Renal cortical epithelial cell (primary cell): ENCODE data around the gene IKZF2. TPM values are rescaled to one million over a fixed set of nuclear protein-coding genes. Genes with fewer than 3 reads are reported as not detected.
A peak's percentile ranks its signal among the peaks of the same experiment; 100 is the strongest.
"Not testable (repeated sequence)": the region's sequence is repeated elsewhere in the genome, so short reads cannot be mapped to it uniquely, and the experiment has no call there.

Source experiments
- DNase-seq: peaks from one replicate; pipeline ENCODE4 v3.0.0-alpha.2; 2011; ENCODE audit warnings: low read depth
- total RNA-seq: library from RNA; depleted of rRNA; stranded (reverse); fragments of >200 nt; gene quantifications from 2 replicates; pipeline ENCODE4 v1.2.3, GENCODE V29; 2014

The IKZF2 gene
- total RNA-seq, 1 donor from 2014 or later: 17.7 TPM

DNA sequence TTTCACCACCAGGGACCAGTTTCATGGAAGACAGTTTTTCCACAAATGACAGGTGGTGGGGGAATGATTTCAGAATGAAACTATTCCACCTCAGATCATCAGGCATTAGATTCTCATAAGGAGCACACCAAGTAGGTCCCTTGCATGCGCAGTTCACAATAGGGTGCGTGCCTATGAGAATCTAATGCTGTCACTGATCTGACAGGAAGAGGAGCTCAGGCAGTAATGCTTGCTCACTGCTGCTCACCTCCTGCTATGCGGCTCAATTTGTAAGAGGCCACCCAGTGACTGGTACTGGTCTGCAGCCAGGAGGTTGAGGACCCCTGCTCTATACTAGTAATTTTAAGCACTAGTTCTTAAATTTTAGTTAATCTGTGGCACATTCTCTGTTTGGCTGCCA, 107.8 kb downstream of the IKZF2 start:
- DNase-seq: no peak

DNA sequence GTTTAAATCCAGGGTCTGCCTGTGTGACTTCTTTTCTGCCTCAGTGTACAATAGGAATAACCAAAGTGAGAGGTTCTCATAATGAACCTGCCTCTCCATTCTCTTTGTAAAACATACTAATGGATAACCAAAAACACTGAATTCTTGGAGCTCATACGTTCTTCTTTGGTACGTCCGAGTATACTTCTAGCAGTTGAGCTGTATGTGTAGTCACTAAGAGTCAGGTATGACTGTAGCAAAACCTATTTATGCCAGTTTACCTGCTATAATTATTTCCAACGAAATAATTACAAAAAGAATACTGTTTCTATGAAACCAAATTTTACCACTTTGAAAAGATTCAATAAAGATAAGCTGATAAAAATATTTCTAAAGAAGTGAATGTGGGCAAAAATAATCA, 109.2 kb downstream of the IKZF2 start:
- DNase-seq: no peak

DNA sequence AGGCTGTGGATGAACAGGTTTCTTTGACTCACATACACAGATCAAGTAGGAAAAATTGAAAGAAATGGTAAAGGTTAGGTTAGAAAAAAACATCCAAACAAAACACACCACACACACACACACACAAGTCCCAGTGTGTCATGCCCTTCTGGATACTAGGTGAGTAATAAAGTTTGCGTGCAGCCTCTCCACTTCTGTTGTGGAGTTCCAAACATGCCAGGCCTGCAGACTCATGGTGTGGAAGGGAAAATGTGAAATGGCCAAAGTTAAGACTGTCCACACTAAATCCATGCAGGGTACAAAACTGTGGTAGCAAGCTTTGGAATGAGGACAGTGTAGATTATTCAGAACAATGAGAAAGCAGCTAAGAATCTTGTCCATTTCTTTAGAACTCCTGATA, 114.6 kb downstream of the IKZF2 start:
- DNase-seq: peak; percentile 55

DNA sequence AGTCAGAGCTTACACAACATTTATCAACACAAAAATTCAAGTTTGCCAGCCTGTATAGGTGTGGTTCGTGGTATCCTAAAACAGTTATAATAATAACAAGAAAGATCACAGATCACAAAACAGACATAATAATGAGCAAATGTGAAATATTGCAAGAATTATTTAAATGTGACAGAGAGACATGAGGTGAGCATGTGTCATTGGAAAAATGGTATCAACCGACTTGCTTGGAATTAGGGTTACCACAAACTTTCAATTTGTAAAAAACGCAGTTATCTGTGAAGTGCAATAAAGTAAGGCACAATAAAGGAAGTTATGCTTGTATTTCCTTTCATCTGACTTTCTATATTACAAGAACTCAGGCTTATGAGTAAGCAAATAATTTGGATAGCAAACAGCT, 116.8 kb downstream of the IKZF2 start:
- DNase-seq: no peak

GRCh38 chr2:213032607-213033006, 118.8 kb downstream of the IKZF2 start:
- DNase-seq: no peak

DNA sequence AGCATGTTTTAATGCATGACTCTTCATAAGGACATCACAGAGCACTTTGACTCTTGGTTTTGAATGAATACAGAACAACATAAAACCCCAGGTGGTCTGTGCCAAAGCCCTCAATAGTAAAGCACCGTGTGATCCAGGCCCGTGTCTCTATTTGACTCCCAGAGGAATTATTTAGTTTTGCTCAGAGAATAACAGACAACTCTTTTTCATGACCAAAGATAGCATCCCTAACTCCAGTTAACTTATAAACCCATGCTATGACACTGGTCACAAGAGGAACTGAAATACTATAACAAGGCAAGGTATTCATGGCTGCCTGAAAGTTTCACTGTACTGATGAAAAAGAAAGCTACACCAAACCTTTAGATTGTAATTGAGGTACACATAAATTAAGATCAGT, 128.4 kb downstream of the IKZF2 start:
- DNase-seq: no peak

- peak; percentile 65 for DNase-seq
These were observed 129.2 kb downstream of the IKZF2 start for GRCh38 chr2:213021971-213022899.

DNA sequence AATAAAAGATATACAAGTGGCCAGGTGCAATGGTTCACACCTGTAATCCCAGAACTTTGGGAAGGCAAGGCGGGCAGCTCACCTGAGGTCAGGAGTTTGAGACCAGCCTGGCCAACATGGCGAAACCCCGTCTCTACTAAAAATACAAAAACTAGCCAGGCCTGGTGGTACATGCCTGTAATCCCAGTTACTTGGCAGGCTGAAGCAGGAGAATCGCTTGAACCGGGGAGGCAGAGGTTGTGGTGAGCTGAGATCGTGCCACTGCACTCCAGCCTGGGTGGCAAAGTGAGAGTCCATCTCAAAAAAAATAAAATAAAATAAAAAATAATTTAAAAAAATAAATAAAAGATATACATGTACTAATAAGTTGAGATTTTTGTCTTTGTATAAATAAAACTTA, 130.5 kb downstream of the IKZF2 start:
- not testable (repeated sequence) for DNase-seq

GRCh38 chr2:213020268-213020667, 131.1 kb downstream of the IKZF2 start:
- DNase-seq: no peak

DNA sequence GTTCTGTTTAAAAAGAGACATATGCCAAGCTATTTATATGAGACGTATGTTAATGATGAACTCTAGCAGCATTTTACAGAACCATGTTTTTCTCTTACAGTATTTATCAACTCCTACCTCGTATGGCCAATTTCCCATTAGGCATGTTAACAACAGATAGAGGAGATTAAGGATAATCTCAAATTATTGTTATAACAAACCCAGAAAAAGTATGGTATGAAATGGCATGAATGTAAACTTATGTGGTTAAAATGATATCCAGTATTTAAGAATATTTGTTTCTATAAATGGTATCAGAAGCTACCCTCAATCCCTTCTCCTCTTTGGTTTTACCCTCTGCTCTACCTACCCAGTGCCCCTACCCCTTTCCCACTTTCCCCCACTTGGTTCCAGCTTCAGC, 132.0 kb downstream of the IKZF2 start:
- DNase-seq: no peak

GRCh38 chr2:213018340-213018901, 133.0 kb downstream of the IKZF2 start:
- DNase-seq: no peak

DNA sequence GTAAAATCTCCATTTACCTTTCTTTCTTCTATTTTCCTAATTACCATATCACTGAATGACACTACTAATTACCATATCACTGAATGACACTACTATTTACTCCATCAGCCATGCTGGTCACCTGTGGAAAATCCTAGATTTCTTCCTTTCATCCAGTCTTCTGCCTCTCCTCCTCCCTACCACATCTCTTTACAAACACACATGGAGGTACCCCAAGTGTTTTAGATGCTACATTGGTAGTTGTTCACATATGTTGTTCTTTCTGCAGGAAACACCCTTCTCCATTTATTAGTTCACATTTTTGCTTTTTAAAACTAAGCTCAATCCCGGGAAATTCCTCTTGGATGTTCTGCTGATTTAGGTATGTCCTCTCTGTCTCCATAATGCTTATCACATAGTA, 134.0 kb downstream of the IKZF2 start:
- DNase-seq: no peak

GRCh38 chr2:213016984-213017351, 134.4 kb downstream of the IKZF2 start:
- DNase-seq: no peak

DNA sequence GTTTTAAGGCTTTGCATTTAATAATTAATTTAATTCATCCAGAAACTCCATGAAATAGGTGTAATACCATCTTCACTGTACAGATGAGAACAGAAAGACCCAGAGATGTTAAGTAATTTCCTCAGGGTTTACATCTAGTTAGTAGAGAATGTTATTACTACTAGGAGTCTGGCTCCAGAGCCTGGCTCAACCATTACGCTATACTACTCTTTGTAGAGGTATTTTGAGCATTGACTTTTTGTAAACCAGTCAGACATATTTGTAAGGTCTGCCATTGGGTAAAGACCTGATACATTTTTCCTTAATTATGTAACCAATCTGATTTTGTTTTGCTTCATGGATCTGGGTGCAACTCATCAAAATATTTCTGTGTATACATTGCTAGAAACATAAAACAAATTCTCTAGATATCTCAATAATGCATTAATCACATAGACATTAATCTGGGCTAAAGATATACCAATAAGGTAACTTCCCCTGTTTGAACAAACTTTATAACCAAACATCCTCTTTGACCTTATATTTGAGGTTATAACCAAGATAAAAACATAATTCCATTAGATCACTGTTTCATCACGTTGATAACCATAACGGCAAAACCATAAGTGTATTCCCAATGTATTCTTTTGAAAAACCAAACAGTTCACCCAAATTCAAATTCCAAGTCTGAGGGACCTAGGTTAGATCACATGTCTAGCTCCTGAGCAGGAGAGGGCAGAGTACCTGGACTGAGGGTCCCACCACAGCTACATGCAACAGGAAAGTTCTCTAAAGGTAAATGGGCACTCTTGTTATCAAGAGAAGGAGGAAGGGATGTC, 135.0 kb downstream of the IKZF2 start:
- no peak for DNase-seq

- DNase-seq: no peak
These were observed 135.8 kb downstream of the IKZF2 start for GRCh38 chr2:213015387-213016165.

GRCh38 chr2:213013979-213014378, 137.4 kb downstream of the IKZF2 start:
- no peak for DNase-seq

DNA sequence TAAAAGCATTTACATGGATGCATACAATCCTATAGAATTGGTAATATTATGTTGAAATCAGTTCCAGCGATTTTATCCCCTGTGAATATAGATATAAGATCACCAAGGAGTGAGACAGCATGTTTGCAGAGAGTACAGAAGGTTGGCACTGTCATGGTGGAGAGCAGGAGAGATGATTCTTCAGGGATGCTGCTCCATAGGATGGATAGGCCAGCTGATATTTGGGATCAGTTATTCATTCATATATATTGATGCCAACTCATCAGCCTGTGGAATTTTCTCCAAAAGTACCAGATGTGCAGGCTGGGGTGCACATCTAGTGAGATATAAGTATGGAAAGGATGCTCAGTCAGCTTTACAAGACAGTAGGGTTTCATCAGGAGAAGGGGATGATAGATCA, 139.9 kb downstream of the IKZF2 start:
- no peak for DNase-seq

DNA sequence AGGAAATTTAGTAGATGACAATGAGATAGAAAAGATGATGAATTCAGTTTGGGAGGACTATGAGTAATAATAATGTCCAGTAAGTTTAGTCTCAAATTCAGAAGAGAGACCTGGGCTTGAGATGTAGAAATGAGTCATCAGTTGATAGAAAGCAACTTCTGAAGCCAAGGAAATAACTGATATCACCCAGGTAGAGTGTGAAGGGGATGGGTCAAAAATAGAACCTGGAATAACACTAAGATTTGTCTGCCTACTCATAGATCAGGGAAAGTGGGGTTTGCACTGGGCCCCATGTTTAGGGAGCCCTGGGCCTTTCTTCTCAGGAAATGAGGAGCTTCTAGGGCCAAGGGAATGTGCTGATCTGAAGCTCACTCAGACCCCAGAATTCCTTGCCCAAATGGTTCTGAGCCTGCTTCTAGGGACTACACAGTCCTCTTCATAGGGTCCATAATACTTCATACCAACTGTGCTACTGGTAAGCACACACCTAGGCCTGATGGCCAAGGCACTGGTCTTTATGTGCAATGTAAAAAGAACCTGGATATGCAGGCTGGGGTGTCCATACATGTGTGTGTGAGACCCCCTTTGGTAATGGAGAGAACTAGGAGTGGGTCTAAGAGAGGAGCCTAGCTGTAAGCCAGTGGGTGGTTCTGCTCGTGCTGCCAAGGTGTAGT, 141.2 kb downstream of the IKZF2 start:
- DNase-seq: no peak

DNA sequence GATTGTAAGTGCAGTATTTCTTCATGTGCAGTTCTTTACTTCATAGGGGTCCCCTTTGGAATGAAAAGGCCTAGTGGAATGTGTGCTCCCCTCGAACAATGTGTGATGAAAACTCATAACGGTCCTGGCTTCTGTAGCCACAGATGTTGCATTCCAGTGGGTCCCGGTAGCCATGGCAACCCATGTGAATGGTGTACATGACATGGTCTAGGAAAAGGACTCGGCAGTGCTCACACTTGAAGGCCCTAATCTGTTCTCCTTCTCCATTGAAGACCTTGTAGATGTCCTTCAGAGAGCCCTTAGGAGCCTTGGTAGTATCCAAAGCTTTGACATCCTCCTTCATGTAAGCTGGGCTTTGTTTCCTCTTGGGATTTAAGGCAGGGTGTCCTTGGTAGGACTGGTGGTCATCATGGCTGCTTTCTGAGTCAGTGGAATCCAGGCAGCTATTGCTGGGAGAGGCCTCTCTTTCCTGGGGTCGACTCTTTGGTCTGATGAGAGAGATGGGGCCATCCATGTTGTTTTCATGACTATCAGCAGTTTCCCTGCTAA, 144.0 kb downstream of the IKZF2 start:
- no peak for DNase-seq

- no peak for DNase-seq
These were observed 147.1 kb downstream of the IKZF2 start for GRCh38 chr2:213004197-213004821.
